Activated CD4-positive, alpha-beta T cell treated with anti-CD3 and anti-CD28 coated beads for 24 hours (primary cell): ENCODE results near the gene HCRTR1.

Experiments
- DNase-seq, 2 donors: peaks; one replicate each; pipeline ENCODE4 v3.0.0-alpha.2; 2020; ENCODE audit warnings: low read depth in 2 of 2

HCRTR1 gene

DNA sequence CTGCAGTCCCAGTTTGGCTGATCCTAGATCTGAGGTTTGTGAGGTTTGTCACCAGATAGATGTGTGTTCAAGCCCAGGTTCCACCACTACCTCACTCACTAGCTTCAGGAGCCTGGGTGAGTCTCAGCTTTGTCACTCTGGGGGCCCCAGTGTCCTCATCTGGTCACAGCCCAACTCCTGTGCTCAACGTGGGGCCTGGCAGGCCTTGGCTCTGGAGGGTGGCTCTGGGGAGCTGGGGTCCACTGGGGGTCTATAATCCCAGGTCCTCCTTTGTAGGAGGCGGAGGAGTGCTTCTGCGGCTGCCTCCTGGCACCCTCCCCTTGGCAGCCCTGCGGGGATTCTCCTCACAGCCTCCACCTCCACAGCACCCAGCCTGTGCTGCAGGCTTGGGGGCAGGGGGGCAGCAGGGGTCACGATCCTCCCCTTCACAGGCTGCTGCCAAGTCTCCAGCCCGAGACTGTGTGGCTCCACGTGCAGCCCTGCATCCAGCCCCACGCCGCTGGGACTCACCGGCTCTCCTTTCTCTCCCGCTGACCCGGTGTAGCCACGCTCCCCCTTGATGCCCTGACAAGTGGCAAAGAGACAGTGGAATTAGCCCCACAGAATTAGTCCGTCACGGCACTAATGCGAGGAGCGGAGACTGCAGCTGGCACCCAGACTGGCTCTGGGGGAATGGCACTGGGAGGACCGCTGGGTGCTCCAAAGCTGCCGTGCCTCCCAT is 49.7 kb downstream of the HCRTR1 start:
- no peak for DNase-seq

DNA sequence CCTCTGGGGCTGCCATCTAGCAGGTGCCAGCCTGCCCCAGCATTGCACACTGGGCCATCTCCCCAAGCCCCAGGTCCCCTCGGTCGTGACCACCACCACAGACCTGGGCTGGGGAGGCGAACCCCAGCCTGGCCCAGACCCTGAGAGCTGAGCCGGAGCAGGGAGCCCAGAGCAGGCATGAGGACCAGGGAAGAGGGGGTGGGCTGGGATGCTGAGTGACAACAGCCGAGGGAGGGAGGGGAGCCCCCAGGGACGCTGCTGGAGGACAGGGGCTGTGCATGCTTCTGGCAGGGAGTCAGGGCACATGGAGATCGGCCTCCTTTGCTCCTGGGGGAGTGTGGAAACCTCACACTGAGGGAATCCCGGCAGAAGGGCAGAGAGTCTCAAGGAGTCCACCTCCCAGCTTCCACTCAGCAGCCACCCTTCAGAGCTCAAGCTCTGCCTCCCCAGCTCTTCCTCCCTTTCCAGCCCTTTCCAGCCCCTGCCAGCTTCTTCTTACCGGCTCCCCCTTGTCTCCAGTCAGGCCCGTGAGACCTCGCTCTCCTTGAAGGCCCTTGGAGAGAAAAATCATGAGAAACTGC is 50.9 kb downstream of the HCRTR1 start:
- no peak for DNase-seq

DNA sequence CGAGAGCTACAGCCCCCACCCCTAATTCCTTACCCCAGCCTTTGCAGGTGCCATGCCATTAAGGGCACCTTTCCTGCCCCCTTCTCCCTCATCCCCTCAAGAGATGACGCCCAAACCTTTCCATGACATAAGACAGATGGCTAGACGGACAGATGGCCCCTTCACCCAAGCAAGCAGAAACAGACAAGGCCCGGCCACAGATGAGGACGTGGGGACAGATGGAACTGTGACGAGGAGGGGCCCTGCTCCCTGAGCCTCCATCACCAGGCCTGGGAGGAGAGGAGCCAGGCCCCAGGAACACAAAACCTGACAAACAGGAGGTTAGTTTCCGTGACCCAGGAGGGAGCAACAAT is 51.9 kb downstream of the HCRTR1 start:
- DNase-seq = no peak

DNA sequence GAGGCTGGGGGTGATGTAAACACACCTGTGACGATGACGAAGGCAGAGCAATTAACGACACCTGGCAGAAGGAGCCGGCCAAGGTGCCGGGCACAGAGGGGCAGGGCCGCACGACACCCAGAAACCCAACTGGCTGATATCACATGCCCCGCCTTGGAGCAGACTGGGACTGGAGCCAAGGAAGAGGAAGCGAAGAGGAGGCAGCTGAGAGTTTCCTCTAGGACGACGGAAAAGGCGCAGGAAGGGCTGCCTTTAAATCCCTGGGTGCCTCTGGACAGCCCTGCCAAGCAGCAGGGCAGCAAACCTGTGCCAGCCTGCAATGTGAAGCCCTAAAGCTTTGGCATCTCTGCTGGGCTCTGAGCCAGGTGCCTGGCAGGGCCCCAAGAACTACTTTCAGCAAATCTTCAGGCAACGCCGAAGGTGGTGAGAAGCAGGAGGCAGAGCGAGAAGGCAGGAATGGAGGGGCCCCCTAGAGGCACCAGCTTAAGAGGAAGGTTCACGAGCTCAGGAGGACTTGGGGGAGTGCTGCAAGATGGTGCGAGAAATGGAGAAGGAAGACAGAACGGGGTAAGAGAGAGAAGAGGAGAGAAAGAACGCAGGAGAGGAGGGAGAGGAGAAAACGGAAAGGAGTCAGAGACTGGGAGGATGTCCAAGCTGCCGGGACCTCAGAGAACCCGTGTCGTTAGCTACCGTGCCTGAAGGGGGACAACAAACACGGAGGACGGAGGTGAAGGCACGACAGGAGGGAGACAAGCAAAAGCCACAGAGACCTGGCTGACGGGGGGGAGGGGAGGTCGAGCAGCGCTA is 52.5 kb downstream of the HCRTR1 start:
- no peak for DNase-seq

DNA sequence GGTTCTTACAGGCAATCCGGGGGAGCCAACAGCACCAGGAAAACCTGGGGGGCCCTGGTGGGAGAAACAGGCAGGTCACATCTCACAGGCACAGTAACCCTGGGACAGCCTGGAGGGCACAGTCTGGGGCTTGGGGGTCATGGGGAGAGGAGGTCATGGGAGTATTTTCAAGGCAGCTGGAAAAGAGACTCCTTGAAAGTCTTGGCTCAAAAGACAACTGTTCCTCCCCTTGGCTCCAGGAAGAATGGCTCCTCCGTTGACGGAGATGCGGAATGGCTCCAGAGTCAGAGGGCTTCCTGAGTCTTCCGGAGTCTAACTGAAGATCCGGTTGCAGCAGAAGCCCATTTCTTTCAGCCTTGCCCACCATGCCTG is 53.1 kb downstream of the HCRTR1 start:
- no peak for DNase-seq

DNA sequence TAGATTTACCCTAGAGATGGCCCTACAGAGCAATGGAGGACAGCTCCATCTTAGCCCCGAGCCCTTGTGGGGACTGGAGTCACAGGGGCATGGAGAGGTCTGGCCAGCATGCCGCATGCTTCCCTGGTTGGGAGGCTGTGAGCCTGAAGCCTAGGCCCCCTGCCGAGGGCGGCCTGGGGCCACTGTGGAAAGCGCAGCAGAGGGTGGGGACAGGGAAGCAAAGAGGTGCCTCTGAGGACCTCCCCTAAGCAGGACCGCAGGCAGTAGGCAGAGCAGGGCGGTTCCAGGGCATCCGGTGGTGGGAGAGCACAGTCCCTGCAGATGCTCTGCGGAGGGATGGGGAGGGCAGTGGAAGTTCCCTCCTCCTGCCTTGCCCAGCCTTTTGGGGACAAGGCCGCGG is 53.7 kb downstream of the HCRTR1 start:
- no peak for DNase-seq

DNA sequence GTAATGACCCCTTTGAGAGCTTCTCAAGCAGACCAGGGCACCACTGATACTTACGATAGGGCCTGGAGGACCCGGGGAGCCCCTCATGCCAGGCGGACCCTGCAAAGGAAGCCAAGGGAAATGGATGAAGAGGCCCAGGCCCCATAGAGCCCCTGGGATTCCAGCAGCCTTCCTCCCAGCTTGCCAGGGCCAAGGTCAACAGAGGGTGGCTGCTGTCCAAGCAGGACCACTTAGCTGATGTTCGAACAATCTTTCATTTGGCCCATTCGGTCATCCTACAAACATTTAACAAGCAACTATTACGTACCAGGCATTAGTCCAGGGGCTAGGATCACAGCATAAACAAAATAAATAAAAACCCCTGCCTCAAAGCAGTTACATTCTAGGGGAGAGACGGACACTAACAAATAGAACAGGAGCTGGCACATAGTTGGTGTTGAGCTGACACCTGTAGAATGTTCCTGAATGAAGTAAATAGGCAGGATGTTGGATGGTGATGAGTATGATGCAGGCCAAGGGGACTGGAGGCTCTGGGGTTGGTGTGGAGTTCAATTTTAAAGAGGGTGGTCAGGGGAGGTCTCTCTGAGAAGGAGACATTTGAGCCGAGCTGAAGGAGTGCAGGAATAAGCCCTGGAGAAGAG is 54.2 kb downstream of the HCRTR1 start:
- DNase-seq = no peak

DNA sequence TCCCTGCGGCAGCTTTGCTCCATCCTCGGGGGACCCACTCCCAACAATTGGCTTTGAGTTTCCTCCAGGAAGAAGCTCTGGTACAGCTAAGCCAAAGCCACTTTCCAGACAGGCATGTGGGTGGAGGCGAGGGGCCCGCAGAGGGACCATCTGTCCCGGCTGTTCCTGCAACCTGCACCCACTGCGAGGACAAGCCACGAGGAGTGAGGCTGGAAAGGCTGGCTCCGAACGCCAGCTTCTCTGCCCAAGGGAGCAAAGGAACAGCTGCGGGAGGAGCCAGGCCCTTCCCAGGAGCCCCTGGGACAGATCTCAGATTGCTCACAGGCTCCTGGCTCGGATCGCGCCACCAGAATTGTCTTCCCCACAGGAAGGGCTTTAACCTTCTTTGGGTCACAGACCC is 55.5 kb downstream of the HCRTR1 start:
- no peak for DNase-seq

DNA sequence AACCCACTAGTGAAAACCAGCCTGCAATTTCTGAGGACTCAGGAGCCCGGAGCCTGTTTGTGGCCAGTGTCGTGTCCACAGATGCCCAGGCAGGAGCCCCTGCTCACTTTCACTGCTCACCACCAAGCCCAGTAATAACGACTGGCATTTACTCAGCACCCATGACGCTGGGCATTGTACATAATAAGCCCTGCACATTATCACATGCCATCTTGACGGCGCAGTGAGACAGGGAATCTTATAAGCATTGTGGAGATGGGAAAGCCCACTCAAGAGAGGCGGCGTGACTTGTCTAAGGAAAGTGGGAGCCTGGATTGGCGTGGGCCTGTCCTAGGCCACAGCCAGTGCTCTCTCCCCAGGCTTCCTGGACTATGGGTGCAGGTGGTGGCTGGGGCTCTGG is 55.9 kb downstream of the HCRTR1 start:
- no peak for DNase-seq

DNA sequence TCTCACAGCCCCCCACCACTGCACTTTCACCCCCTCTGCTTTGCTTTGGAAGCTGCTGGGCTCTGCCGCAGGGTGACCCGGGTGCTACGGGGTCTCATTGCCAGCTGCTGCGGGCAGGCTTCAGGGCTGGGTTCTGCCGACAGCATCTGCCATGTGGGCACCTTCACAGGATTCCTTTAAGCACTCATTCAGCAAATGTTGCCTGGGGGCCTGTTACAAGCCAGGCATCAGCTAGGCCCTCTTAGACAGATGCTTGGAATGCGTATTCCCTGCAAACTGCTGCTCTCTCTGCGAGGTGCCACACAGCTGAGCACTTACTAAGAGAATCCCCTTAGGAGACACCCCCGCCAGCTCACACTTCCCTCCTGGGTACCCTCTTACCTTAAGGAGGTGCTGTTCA is 57.1 kb downstream of the HCRTR1 start:
- no peak for DNase-seq

DNA sequence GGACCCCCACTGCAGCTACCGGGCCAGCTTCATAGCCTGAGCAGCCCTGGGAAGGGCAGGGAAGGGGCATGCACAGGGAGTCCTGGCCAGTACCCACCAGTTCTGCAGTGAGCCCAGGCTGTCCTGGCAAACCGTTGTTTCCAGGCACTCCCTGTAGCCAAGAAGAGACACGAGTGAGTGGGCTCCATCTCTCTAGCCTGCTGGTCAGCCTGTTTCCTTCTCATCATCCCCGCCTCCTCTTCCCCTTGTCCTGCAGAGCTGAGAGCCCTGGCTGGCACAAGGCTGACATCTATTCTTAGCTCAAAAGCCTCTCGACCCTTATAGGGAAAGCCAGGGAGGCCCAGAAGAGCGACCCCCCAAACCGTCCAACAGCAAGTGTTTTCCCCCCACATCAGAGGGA is 57.7 kb downstream of the HCRTR1 start:
- DNase-seq = no peak

DNA sequence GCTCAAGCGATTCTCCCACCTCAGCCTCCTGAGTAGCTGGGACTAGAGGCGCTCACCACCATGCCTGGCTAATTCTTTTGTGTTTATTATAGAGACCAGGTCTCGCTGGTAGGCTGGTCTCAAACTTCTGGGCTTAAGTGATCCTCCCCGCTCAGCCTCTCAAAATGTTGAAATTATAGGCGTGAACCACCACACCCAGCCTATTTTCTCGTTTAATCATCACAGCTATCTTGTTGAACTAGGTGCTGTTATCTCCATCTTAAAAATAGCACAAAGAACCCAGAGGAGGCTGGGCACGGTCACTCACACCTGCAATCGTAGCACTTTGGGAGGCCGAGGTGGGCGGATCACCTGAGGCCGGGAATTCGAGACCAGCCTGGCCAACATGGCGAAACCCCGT is 58.3 kb downstream of the HCRTR1 start:
- no peak for DNase-seq
